Measurements from ENCODE around the gene TRAPPC5.

The TRAPPC5 gene

DNA sequence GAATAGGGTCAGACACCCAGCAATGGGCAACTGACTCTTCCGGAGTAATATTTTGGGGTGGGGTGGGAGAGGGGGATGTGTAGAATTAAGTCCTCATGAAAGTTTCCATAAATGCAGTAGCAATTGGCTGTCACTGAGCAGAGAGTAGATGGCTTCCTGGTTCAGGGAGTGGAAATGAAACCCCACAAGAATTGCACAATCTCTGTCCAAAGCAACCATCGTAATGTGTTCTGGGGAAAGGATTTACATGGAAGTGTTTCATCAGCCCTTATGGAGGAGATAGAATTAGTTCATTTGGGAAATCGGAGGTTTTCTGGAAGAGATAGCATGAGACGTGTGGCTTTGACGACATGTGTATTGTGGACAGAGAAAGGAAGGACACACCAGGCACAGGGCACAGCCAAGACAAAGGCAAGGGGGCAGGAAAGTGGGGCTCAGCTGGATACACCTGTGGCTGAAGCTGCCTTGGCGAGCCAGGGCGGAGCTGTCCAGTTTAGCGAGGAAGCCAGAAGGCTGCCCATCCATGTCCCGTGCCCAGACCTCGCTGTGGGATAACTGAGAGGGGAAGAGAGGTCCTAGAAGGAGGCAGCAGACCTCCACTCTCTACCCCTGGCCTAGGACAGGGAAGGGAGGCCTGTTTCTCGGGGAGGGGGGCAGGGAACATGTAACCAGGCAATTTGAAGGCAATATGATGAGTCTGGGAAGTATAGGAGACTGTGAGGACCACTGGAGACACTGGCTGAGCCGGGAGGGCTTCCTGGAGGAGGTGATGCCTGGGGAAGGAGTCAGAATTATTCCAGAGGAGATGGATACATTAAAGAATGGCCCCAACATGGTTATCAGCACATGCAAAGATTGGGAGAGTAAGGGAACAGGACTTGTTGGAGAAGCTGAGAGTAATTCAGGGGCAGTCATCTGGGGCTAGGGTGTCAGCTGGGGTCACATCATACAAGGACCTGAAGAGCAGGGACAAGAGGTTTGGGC is 53.9 kb downstream of the TRAPPC5 start:
- peak; percentile 77 to 92 (median 89) for DNase-seq

DNA sequence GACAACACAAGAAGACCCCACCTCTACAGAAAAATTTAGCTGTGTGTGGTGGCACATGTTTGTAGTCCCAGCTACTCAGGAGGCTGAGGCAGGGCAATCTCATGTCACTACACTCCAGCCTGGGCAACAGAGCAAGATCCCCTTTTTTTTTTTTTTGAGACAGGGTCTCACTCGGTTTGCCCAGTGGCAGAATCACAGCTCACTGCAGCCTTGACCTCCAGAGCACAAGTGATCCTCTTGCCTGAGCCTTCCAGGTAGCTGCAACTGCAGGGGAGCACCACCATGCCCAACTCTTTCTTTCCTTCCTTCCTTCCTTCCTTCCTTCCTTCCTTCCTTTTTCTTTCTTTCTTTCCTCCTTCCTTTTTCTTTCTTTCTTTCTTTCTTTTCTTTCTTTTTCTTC is 55.5 kb downstream of the TRAPPC5 start:
- DNase-seq, result no peak

DNA sequence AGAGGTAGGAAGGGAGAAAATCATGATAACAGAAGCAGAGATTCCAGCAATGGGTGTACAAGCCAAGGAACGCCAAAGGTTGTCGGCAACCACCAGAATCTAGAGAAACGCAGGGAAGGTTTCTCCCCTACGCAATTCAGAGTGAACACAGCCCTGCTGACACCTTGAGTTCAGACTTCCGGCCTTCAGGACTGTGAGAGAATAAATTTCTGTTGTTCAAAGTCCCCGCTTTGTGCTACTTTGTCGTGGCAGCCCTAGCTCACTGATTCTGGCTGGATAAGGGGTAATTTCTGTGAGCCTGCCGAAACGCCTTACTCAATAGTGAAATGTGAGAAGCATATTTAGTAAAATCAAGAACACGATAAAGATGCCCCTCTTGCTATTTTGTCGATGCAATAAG is 56.6 kb downstream of the TRAPPC5 start:
- DNase-seq, result no peak
